ENCODE measurements around the gene MAGI2.
A peak's percentile ranks its signal among the peaks of the same experiment; 100 is the strongest.

Gene MAGI2

DNA sequence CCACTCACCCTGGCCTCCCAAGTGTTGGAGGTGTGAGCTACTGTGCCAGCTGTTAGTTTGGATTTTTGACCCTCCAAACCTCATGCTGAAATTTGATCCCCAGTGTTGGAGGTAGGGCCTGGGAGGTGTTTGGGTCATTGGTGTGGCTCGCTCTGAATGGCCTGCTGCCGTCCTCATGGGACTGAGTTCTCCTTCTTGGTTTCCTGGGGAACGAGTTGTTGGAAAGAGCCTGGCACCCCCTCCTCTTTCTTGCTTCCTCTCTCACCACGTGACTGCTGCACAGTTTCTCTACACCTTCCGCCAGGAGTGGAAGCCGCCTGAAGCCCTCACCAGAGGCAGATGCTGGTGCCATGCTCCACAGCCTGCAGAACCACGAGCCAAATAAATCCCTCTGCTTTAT is 1401.4 kb downstream of the MAGI2 start:
- no peak for DNase-seq

DNA sequence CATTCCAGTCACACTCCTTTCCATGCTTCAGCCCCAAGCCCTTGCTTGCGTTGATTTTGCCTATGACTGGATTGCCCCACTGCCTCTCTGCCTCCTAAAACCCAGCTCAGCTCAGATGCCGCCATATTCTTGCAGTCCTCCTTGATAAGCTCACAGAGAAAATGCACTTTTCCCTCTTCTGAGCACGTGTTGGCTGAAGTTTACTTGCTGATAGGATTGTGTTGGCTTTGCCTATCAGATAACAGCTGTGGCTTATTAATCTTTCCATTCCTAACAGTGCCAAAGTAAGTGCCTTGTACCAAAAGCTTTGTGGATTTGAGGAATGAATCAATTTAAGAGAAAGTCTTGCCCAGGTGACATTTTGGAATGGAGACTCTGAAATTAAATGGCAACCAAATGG is 1405.7 kb downstream of the MAGI2 start:
- DNase-seq, result no peak

DNA sequence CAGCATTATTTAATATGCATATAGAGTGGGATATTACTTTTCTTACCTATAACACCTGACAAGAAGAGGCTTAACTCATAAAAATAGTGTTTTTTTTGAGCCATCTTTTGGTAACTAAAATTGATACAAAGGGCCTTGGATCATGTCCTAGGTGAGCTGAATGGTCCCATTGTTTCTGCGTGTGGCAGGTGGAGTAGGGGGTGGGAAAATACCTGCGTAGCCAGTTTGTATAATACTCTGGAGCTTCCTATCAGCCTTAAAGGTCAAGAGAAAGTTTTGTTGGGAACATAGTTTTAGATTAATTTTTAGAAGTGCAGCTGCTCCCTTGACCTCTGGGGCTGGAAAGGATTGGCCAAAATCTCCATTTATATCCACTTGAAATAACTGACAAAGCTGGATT is 1410.3 kb downstream of the MAGI2 start:
- no peak for DNase-seq

DNA sequence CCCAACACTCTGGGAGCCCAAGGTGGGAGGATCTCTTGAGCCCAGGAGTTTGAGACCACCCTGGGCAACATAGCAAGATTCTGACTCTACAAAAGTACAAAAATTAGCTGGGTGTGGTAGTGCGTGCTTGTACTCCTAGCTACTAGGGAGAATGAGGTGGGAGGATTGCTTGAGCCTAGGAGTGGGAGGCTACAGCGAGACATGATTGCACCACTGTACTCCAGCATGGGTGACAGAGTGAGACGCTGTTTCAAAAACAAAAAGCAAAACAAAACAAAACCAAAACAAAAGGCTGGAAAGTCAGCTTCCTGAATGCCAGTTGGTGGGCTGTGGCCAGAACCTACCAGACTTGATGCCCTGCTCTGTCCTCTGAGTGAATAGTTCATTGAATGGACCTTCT is 1412.0 kb downstream of the MAGI2 start:
- DNase-seq, result no peak

DNA sequence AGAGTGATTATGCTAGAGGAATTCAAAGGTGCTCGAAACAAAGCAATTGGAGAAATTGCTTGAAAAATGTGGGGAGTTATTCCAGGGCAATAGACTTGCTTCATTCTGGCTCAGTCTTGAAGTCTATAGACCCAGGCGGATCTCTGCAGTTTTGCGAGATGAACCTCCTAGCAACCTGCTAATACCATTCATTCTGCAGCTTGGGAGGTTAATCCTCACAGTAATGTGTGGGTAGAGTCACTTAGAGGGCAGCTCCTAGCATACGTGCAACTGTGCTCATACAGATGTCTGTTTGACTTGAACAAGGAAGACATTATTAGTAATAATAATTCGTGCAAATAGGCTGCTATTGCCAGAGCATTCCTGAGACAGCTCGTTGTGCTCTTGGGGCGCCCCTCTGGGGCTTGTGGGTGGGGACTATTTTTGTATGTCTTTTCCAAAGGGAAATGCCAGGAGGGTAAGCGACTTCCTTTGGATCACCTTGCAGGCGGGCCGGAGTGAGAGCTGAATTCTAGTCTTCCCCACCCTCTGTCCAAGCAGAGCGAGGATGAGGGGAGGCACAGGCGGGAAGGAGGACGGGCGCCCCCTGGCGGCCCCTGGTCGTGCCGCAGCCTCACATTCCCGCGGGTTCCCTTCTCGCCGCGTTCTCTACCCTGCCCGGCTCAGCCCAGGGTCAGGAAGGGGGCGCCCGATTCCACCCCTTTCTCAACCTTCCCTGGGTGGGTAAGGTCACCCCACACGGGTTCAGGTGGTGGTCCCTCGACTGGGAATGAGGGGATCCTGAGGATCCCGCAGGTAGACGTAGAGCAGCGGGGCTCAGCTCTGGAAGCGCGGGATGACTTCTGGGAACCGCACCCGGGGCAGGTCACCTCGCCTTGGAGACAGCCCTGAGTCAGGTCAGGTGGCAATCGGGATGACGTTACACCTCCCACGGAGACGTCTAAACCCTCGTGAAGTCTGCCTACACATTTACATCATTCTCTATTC is 1413.4 kb downstream of the MAGI2 start:
- DNase-seq, result no peak

DNA sequence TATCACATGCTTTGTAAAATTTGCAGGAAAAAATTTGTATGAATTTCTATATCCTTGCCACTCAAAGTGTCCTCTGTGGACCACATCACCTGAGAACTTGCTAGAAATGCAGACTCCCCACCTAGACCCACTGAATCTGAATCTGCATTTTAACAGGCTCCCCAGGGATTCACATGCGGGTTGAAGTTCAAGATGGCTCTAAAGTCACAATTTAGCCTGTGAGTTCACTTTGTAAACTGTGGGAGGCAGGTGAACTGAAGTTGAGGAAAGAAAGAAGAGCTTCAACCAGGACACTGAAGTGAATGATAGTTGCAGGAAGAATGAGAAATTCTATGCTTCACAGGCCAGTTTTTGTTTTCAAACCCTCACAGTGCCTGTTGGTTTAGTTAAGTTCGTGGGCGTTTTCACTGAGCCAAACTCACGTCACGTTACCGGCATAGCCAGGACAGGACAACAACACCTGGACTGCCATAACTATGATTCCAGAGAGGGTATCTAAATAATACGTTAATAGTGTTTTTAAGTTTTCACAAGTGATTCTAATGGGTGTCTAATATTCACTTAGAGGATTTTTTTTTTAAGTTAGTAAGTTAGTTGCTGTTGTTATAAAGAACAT is 1414.9 kb downstream of the MAGI2 start:
- no peak for DNase-seq

DNA sequence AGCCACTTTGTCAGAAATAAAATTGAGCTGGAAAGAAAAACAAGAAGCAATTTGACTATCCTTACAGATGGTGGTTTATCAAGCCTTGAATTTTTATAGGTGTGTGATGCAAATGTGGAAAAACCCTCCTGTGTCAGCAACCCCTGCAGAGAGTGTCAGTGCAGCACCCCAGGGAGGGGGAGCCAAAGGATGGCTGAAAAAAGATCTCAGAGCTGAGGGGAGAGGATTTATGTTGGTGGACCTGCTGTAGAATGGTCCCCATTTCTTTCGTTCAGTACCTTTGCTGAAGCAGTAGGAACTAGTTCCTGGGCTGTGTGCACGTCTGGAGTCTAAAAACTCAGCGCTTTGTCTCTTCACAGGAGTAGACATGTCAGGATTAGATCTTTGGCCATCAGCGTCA is 1415.9 kb downstream of the MAGI2 start:
- DNase-seq, result no peak

DNA sequence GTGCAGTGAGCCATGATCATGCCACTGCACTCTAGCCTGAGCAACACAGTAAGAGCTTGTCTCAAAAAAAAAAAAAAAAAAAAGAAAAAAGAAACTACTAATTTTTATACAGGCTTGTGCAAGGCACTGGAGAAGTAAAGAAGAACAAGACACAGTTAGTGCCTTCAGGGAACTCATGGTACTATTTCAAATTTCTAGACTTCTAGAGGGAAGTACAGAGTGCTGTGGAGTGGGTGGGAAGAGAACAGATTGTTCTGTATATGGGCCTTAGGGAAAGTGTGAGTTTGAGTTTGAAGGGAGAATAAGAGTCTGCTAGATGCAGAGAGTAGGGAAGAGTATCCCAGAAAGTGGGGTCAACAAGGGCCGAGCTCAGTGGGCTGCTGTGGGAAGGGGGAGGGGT is 1420.1 kb downstream of the MAGI2 start:
- DNase-seq, result no peak

DNA sequence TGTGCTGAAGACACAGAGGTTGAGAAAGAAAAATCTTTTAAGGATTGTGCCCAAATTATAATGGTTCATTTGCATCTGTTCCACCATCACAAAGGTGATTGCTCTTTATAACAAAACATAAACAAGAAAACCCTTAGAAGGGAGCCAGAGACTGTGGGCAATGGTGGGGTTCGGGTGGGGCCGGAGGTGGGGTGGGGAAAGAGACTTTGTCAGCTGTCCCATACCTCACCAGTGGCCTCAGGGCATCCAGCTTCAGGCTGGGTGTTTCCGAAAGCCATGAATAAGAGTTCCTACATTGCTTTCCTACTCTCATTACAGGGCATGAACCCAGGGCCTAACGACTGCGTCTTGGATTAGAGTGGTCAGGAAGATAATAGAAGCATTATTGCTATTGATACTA is 1427.0 kb downstream of the MAGI2 start:
- no peak for DNase-seq

DNA sequence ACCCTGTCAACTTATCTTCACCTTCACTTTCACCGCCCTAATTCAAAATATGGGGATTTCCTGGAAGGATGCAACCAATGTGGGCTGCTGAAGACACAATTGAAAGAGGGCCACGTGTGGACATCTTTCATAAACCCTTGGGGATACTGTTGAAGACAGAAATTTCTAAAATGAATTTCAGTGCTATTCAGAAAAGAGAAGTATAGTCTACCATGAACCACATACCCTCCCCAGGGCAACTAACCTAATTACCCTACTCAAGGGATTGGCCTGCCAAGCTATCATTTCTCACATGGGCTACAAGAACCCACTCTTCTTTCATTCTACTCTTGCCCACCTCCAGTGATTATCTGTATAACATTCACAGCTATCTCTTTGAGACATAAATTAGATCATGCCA is 1428.9 kb downstream of the MAGI2 start:
- DNase-seq, result no peak

DNA sequence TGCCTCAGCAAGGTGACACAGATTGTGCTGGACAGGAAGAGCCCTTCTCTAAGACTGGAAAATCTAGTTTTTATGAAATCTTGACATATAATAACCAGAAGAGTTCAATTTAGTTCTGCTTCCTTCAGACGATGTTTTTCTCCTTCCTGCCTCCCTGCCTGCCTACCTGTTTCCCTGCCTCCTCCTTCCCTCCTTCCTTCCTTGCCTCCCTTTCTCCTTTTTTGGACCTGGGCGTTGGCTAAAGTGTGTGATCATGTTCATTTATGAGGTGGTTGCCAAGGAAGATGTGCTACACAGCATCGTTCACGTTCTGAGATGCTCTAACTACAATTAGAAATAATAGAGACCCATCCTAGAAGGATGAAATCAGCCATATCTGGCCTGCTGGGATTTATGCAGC is 1430.3 kb downstream of the MAGI2 start:
- no peak for DNase-seq

DNA sequence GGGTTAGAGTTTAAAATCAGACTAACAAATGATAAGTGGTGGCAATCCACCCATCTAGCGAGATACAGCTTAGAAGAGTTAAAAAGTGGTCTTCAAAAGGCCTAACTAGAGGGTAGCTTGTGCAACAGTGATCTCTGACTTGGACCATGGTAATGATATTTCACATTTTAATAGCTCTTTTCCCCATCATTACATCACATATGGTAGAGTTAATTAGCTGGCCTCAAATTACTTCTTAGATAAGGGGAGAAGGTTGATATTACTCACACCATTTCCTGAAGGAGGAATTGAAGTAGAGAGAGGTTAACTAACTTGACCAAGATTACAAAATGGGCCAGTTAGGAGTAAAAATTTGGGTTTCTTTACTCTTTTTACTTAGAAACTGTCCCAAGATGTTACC is 1431.3 kb downstream of the MAGI2 start:
- no peak for DNase-seq

DNA sequence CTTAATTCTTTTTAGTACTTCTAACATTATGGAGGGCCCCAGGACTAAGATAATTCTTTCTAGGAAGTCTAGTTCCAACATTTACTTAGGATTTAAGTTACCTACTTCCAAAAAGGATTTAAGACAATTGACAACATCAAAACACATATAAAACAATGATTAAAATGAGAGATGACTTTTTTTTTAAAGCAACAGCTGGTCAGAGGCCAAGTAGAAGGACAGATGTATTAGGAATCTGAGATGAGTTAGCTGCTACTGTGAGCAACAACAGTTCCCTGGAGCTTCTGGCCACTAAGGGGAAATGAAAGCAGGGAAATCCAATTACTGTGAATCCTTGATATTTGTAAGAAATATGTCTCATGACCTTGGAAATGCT is 1432.6 kb downstream of the MAGI2 start:
- no peak for DNase-seq

DNA sequence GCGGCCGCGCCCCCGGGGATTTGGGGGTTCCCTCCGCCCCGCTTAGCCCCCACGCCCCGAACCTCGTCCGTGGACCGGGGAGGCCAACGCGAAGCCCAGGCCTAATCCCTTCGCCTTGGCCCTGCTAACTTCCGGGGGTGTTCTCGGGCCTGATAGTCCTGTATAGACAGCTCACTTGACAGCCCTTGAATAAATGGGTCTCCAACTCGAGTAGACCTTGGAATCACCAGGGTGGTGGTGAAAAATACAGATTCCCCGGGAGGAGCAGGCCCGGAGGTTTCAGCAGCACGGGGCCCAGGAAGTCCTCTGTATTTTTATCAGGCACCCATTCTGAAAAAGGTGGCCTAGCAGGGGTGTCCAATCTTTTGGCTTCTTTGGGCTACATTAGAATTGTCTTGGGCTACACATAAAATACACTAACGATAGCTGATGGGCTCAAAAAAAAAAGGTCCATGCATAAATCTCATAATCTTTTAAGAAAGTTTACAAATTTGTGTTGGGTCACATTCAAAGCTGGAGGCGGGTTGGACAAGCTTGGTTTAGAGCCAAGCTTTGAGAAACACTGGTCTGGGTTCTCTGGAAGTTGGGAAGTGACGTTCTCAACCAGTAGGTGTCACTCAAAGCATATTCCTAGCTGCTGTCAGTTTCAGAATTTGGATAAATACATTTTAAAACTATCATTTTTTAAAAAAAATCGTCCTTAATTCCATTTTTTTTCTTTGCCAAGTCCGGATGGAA is 1433.2 kb downstream of the MAGI2 start:
- DNase-seq, result peak; percentile 6 to 70

DNA sequence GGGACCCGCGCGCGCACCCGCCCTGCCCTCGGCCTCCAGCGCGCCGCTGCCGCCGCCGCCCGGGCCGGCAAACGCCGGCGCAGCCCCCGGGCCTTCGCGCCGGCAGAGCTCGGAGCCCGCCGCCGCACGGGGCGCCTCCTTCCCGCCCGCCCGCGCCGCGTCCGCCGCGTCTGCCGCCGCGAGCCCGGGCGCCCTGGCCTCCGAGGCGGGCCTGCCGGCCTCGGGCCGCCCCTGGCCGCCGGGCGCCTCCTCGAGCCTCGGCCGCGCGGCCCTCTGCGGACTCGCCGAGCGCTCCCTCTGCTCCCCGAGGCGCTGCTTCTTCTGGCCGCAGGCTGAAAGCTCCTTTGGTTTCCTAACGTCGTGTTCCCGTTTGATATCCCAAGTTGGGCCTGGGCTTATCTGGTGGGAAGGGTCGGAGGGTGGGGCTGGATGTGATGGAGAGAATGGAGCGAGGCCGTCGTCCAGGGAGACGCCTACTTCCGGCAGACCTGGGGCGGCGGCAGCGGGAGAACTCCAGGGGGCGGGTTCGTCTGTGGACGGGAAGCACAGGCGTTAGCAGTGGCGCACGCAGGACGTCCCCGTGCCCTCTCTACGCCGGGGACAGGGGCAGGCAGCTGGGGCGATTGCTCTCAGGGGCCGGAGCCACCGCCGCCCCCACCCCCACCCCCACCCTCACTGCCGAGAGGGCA is 1433.9 kb downstream of the MAGI2 start:
- DNase-seq, result peak; percentile 60 to 83

DNA sequence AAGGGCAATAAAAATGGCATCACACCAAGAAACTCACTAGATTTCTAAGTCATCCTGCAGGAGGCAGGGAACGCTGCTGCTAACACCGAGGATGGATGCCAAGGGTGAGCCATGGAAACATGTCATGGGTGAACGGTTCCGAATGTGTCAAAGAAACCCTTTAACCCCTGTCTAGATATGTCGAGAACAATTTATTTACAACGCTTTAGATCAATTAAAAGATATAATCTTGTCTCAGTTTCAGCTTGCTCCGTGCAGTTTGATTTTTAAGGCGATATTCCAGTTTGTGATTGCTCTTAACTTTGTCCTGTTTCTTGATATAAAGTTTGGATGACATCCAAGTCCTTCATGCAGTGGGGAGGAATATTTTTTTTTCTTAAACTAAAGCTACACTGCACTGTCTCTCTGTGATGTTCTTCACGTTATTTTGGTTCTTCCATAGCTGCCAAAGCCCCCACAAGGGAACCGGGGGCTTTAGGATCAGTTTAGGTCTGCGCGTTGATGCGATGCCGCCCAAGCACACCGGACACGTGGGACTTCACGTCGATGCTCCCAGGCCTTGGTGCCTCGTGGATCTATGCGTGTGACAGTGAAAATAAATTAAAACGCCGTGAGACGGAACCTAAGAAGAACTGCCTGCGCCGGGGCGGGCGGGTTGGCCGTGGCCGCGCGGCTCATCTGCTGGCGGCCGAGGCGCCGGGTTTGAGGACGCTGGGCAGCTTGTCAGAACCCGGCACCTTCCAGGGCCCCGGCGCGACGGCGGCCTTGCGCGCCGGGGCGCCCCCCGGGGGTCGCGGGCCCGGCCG is 1434.6 kb downstream of the MAGI2 start:
- peak in 1 of 2 experiments; percentile 14 for DNase-seq

DNA sequence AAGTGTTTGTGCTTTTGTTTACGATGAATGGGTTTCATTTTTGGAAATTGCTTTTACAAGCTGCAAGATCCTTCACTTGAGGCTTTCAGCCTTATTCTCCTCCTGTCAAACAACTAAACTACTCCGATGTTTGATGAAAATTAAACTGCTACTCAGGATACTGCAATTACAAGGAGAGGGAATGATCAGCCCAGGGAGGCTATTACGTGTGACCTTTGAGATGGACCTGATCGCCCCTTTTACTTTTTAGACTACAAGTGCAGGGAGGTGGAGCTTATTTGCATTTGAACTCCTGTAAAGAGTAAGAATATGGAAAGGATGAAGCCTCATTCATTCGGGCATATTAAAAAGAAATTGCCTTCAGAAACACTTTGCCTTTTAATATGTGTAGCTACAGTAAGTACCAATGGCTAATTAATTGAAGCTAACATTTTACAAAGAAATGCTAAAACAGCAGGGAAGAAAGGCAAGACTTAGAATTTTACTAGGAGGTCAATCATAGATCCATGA is 1435.8 kb downstream of the MAGI2 start:
- DNase-seq, result no peak

DNA sequence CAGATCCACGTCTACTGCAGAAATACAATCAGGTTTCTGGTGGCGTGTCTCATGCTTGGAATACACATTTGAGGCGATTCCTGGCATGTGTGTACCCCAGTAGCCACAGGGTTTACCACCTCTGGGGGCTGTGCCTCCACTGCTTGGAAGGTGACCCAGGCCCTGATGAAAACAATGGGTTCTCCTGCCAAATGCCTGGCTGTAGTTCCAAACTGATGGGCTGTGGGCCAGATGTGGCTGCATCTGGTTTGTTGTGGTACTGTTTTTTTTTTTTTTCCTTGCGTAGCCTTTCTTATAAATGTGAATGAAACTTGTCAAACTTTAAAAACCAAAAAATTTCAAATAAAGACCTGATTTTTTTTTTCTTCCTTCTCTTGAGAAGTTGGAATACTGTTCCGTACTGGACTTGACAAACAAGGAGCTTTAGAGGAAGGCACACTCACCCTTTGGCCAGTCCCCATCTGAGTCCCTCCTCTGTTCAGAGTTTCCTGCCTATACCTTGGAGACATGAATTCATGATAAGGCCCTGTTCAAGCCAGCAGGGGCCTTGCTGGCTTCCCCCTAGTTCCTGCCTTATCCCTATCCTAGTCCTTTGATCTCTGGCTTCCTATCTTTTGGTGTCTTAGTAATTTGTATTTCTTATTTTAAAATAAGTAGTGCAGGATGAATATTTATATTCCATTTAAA is 1437.8 kb downstream of the MAGI2 start:
- DNase-seq, result no peak

DNA sequence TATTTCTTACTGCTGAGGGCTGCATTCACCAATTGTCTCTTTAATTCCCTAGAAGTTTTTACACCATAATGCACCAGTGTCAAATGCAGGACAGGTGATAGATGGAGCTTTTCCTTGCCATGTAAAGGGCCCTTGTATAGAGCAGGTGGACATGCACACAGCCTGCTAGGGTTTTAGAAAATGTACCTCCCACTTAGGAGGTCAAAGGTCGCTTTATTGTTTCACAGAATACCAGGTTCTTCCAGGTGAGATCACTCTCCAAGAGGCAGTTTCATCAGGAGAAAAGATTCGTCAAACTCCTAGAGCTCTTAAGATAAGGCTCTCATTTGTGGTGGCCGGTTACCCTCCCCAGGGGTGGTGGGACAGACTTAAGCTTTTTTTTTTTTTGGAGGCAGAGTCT is 1439.1 kb downstream of the MAGI2 start:
- DNase-seq, result no peak

DNA sequence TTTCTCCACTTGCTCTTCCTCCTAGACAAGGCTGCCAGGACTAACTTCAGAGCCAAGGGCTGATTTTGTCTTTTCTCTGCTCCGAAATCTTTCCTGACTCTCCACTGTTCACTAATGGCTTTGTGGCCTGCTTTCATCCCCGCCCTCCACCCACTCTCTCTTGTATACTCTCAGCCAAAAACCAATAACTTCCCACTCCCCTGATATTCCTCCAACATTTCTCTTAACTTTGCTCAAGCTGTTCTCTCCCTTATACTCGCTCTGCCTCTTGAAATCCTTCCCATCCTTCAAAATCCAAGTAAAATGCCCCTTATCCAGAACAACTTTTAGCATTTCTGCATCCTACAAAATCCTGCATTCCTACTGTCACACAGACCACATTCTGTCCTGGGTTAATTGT is 1440.1 kb downstream of the MAGI2 start:
- DNase-seq, result no peak

DNA sequence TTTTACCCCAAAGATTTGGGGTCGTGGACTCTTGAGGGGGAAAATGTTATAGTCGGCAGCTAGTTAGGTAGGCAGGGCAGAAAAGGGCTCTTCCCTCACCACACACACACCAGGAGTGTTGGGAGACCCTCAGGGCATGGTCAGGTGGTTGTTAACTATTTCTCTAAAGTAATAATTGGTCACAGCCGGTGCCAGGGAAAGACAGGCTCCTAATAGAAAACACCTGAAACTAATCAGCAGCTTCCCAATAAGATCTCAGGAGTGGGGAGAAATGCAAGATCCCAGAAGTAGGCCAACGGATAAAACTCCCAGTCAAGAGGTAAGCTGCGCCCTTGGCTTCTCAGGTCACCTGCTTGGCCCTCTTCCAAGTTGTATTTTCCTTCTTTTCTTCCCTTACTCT is 1441.8 kb downstream of the MAGI2 start:
- no peak for DNase-seq

Measured in SW 1271 (cell line).